H1 (cell line): ENCODE data around the gene ODAPH.
"Not testable (repeated sequence)": the region's sequence is repeated elsewhere in the genome, so short reads cannot be mapped to it uniquely, and the experiment has no call there.

Experiments used
- EZH2 ChIP-seq: fragments of 200-600 bp; sonication (generic); IDR thresholded peaks from 2 replicates; pipeline ENCODE4 v1.7.1; 2012; ENCODE audit warnings: low read depth, mild to moderate bottlenecking, moderate library complexity, low read length, inconsistent platforms; ENCODE audit not compliant: severe bottlenecking
- RFX5 ChIP-seq: IDR thresholded peaks from 2 replicates; pipeline ENCODE4 v1.6.1; 2011; ENCODE audit warnings: low read depth, low read length, improper control_type of control experiment, borderline replicate concordance
- SRF ChIP-seq: IDR thresholded peaks from 2 replicates; pipeline ENCODE4 v1.6.1; 2011; ENCODE audit warnings: mild to moderate bottlenecking, low read depth, low read length, moderate library complexity

GRCh38 chr4:75533926-75534325 is 21.9 kb upstream of the ODAPH start:
- TF ChIP-seq RFX5, EZH2, SRF: not testable (repeated sequence)
